Measurements from ENCODE around the gene HERC3. TPM values are rescaled to one million over a fixed set of nuclear protein-coding genes. Genes with fewer than 3 reads are reported as not detected.

HERC3 gene
- total and polyA plus RNA-seq, 12 donors: 3.4 to 40.1 (median 26.5) TPM

GRCh38 chr4:88592600-88593448, 544 bp downstream of the HERC3 start:
- Histone ChIP-seq H3K27me3 (no peaks in the 10 kb centered on the region), H3K9me3 (replicated peaks in 1 of 3) (no peaks in the 10 kb centered on the region), H3K4me3 (peak overlapping the region; percentile 67 to 84 (median 70)), H3K4me1 (replicated peaks in 1 of 2) (peaks cover 0 to 16% of the 10 kb centered on the region in 2 donors), H3K36me3 (replicated peaks in 1 of 2) (peaks cover 0 to 6% of the 10 kb centered on the region in 2 donors), H3K27ac (peak overlapping the region; percentile 28 to 95 (median 93))
- intact Hi-C loops (cut with DNase I): loop anchor here in 1 of 2 donors (10.0 kb wide), 1 partner anchor 62 kb away; no protein-coding TSS in a partner anchor
- TF ChIP-seq POLR2A (IDR thresholded peaks at IDR 0.05): peak; percentile 57 to 93
- TF ChIP-seq CTCF (IDR thresholded peaks at IDR 0.05): no peak
- DNase-seq: peak; percentile 77 to 87 (median 85)
- 1 to 2% (median 1%) methylated on average over 39 to 89 of the region's 89 CpGs for WGBS, 4 donors

GRCh38 chr4:88597970-88598660, 5.8 kb downstream of the HERC3 start:
- Histone ChIP-seq H3K36me3 (replicated peaks in 1 of 2) (peaks cover 0 to 6% of the 10 kb centered on the region in 2 donors), H3K9me3 (replicated peaks in 1 of 3) (no peaks in the 10 kb centered on the region), H3K27ac (peak overlapping the region in 1 of 5 donors; percentile 57), H3K27me3 (no peaks in the 10 kb centered on the region), H3K4me3 (no peak overlapping the region), H3K4me1 (replicated peaks in 1 of 2) (peaks cover 12 to 42% of the 10 kb centered on the region in 2 donors)
- TF ChIP-seq POLR2A (IDR thresholded peaks at IDR 0.05) (no peak), CTCF (IDR thresholded peaks at IDR 0.05) (no peak)
- no peak for DNase-seq
- WGBS, 4 donors: 73 to 87% (median 83%) methylated on average over 3 of the region's 3 CpGs
- intact Hi-C loops (cut with DNase I): loop anchor here in 1 of 2 donors (10.0 kb wide), 1 partner anchor 57 kb away; no protein-coding TSS in a partner anchor

GRCh38 chr4:88599298-88599697, 7.0 kb downstream of the HERC3 start:
- WGBS, 4 donors: 42 to 51% (median 47%) methylated on average over 3 of the region's 3 CpGs
- peak overlapping the region in 3 of 5 donors; percentile 53 to 74 (median 57) for H3K27ac ChIP-seq
- intact Hi-C loops (cut with DNase I): loop anchor here in 1 of 2 donors (10.0 kb wide), 1 partner anchor 56 kb away; no protein-coding TSS in a partner anchor

More at GRCh38 chr4:88599298-88599697, 7.0 kb downstream of the HERC3 start:
- Histone ChIP-seq H3K4me1 (replicated peaks in 1 of 2) (peaks cover 12 to 33% of the 10 kb centered on the region in 2 donors), H3K9me3 (replicated peaks in 1 of 3) (no peaks in the 10 kb centered on the region), H3K27me3 (no peaks in the 10 kb centered on the region), H3K4me3 (peak overlapping the region in 1 of 4 donors; percentile 35), H3K36me3 (replicated peaks in 1 of 2) (peaks cover 0 to 6% of the 10 kb centered on the region in 2 donors)
- peak in 2 of 7 donors; percentile 36 for DNase-seq
- TF ChIP-seq CTCF (IDR thresholded peaks at IDR 0.05) (no peak), POLR2A (IDR thresholded peaks at IDR 0.05) (no peak)
